Glutamatergic neuron (in vitro differentiated cells): ENCODE data around the gene TMPRSS6. TPM values are rescaled to one million over a fixed set of nuclear protein-coding genes. Genes with fewer than 3 reads are reported as not detected.

Source experiments
- DNase-seq: peaks from one replicate; pipeline ENCODE4 v3.0.0; 2022
- H3K27ac Mint-ChIP-seq: one replicate; pipeline ENCODE4 v1.8.0; 2020; ENCODE audit warnings: mild to moderate bottlenecking, mixed read lengths, inconsistent platforms; ENCODE audit not compliant: unreplicated experiment
- H3K27me3 Mint-ChIP-seq: one replicate; pipeline ENCODE4 v1.8.0; 2020; ENCODE audit warnings: mild to moderate bottlenecking, moderate library complexity, mixed read lengths, inconsistent platforms; ENCODE audit not compliant: unreplicated experiment
- H3K36me3 Mint-ChIP-seq: one replicate; pipeline ENCODE4 v1.8.0; 2020; ENCODE audit warnings: mild to moderate bottlenecking, mixed read lengths, inconsistent platforms; ENCODE audit not compliant: unreplicated experiment
- H3K4me1 Mint-ChIP-seq: one replicate; pipeline ENCODE4 v1.8.0; 2020; ENCODE audit warnings: mild to moderate bottlenecking, low read depth, mixed read lengths, inconsistent platforms; ENCODE audit not compliant: unreplicated experiment
- H3K4me3 Mint-ChIP-seq: one replicate; pipeline ENCODE4 v1.8.0; 2020; ENCODE audit warnings: mild to moderate bottlenecking, mixed read lengths, inconsistent platforms; ENCODE audit not compliant: unreplicated experiment
- H3K9me3 Mint-ChIP-seq: one replicate; pipeline ENCODE4 v1.8.0; 2020; ENCODE audit warnings: mild to moderate bottlenecking, moderate library complexity, mixed read lengths, inconsistent platforms; ENCODE audit not compliant: unreplicated experiment
- CTCF ChIP-seq: fragments of 200-600 bp; sonication (generic); IDR thresholded peaks from one replicate; pipeline ENCODE4 v1.5.0; 2021; ENCODE audit not compliant: partially characterized antibody, unreplicated experiment
- total RNA-seq: library from RNA; stranded (reverse); fragmentation: NEBNext Ultra II Directional; extraction: Animal tissue kit (Norgen Biotek cat#: 25700); gene quantifications from one replicate; pipeline ENCODE4 v1.2.1, GENCODE V29; 2021; ENCODE audit not compliant: unreplicated experiment

Gene TMPRSS6
- total RNA-seq, 1 donor from 2014 or later, result 0.12 TPM

DNA sequence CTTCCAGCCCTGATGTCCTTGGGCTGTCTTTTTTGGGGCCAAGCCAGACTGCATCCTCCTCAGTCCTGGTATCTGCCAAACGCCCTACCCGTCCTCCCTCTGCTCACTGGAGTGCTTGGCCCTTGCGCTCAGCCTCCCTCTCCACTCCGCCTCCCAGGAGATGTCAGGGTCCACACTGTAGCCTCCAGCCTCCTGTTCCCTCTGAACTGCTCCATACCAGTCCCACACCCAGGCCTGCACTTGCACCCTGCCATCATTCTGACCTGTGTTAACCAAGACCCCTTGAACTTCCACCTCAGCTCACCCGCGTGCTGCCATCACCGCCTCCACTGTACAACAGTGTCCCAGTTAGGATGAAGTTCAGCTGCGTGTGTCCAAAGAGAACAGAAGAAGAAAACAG, 46.5 kb upstream of the TMPRSS6 start:
- peaks cover 13% of the 10 kb centered on the region for H3K36me3 Mint-ChIP-seq
- H3K27ac Mint-ChIP-seq, result no peak overlapping the region
- H3K4me3 Mint-ChIP-seq, result no peak overlapping the region
- TF ChIP-seq CTCF, result no peak
- no peak for DNase-seq
- H3K27me3 Mint-ChIP-seq, result peaks cover 10% of the 10 kb centered on the region
- peaks cover 2% of the 10 kb centered on the region for H3K4me1 Mint-ChIP-seq
- peaks cover 10% of the 10 kb centered on the region for H3K9me3 Mint-ChIP-seq

DNA sequence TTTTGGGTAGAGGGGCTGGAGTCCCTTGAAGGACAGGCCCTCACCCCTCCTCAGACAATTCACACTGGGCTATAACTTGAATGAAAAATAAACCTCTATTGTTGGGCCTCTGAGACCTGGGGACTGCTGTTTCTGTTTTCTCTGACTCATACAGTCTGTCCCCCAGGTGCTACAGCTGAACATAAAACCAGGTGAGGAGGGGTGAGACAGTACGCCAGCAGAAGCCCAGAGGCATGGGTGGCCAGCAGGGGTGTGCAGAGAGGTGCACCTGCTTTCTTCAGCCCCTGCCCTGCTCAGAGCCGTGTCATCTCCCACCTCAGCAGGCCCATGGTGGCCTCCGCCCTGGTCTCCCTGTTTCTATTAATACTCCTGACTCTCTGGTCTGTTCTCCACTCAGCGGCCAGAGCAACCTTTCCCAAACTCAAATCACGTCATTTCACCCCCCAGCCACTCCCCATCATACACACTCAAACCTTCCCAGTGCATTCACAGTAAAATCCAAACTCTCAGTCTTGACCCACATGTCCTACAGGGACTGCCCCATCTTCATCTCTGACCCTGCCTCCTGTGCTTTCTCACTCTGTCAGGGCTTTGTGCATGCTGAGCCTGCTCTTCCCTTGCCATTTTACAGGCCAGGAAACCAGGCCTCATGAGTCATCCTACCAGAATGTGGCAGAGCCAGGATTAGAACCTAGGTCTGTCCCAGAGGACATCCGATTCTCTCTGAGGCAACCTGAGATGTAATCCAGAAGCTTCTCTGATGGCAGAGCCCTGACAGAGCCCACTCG, 45.6 kb upstream of the TMPRSS6 start:
- no peak for TF ChIP-seq CTCF
- H3K27me3 Mint-ChIP-seq, result peaks cover 9% of the 10 kb centered on the region
- no peak overlapping the region for H3K27ac Mint-ChIP-seq
- peaks cover 2% of the 10 kb centered on the region for H3K4me1 Mint-ChIP-seq
- DNase-seq, result no peak
- H3K36me3 Mint-ChIP-seq, result peaks cover 13% of the 10 kb centered on the region
- no peak overlapping the region for H3K4me3 Mint-ChIP-seq
- peaks cover 10% of the 10 kb centered on the region for H3K9me3 Mint-ChIP-seq

GRCh38 chr22:37153901-37154300, 44.4 kb upstream of the TMPRSS6 start:
- H3K36me3 Mint-ChIP-seq, result peaks cover 13% of the 10 kb centered on the region
- no peak overlapping the region for H3K4me3 Mint-ChIP-seq
- TF ChIP-seq CTCF, result no peak
- H3K27ac Mint-ChIP-seq, result no peak overlapping the region
- peaks cover 2% of the 10 kb centered on the region for H3K4me1 Mint-ChIP-seq
- no peak for DNase-seq
- H3K9me3 Mint-ChIP-seq, result peaks cover 10% of the 10 kb centered on the region
- H3K27me3 Mint-ChIP-seq, result peaks cover 6% of the 10 kb centered on the region

DNA sequence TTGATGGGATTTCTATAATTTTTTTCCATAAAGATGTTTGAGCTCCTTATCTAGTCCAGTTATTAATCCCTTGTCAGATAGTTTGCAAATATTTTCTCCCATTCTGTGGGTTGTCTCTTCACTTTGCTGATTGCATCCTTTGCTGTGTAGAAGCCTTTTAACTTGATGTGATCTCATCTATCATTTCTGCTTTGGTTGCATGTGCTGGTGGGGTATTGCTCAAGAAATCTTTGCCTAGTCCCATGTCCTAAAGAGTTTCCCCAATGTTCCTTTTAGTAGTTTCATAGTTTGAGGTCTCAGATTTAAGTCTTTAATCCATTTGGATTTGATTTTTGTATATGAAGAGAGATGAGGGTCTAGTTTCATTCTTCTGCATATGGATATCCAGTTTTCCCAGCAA, 41.9 kb upstream of the TMPRSS6 start:
- no peak overlapping the region for H3K4me3 Mint-ChIP-seq
- DNase-seq, result no peak
- H3K4me1 Mint-ChIP-seq, result peaks cover 4% of the 10 kb centered on the region
- peaks cover 2% of the 10 kb centered on the region for H3K27me3 Mint-ChIP-seq
- TF ChIP-seq CTCF, result no peak
- H3K36me3 Mint-ChIP-seq, result peaks cover 13% of the 10 kb centered on the region
- no peak overlapping the region for H3K27ac Mint-ChIP-seq
- H3K9me3 Mint-ChIP-seq, result peaks cover 8% of the 10 kb centered on the region

DNA sequence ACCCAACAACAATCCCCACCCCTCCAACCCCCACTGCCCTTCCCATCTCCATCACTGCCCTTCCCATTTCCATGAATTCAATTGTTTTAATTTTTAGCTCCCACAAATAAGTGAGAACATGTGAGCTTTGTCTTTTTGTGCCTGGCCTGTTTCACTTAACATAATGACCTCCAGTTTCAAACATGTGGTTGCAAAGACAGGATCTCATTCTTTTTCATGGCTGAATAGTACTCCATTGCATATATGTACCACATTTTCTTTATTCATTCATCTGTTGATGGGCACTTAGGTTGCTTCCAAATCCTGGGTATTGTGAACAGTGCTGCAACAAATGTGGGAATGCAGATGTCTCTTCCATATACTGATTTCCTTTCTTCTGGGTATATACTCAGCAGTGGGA, 41.2 kb upstream of the TMPRSS6 start:
- DNase-seq, result no peak
- no peak for TF ChIP-seq CTCF
- H3K4me1 Mint-ChIP-seq, result peaks cover 10% of the 10 kb centered on the region
- H3K9me3 Mint-ChIP-seq, result peaks cover 9% of the 10 kb centered on the region
- H3K27me3 Mint-ChIP-seq, result peaks cover 2% of the 10 kb centered on the region
- no peak overlapping the region for H3K27ac Mint-ChIP-seq
- H3K4me3 Mint-ChIP-seq, result no peak overlapping the region
- H3K36me3 Mint-ChIP-seq, result peaks cover 13% of the 10 kb centered on the region
